Measurements from ENCODE around the gene TMEM59L. TPM values are rescaled to one million over a fixed set of nuclear protein-coding genes. Genes with fewer than 3 reads are reported as not detected.

Gene TMEM59L
- total and polyA plus RNA-seq, 2 donors (not counting 1 experiment from before 2014, with no cell fraction given), result 0.14 to 0.33 TPM

GRCh38 chr19:18587561-18587960, 25.1 kb upstream of the TMEM59L start:
- Histone ChIP-seq H3K4me1 (ENCODE audit: control insufficient read depth, extremely low read depth, insufficient read depth, low read length) (peaks cover 5% of the 10 kb centered on the region), H3K27me3 (ENCODE audit: control insufficient read depth, insufficient read depth, low read length) (no peaks in the 10 kb centered on the region), H3K9me3 (ENCODE audit: control insufficient read depth, insufficient read depth, low read depth, low read length) (no peaks in the 10 kb centered on the region), H3K4me2 (ENCODE audit: extremely low read depth, insufficient read depth, low read length) (peak overlapping the region; percentile 89), H2AFZ (ENCODE audit: low read length) (no peak overlapping the region), H3K27ac (ENCODE audit: insufficient read depth, low read length) (no peak overlapping the region), H4K20me1 (ENCODE audit: control insufficient read depth, extremely low read depth, insufficient read depth, low read length) (no peaks in the 10 kb centered on the region), H3K4me3 (replicated peaks in 1 of 4; ENCODE audit: control extremely low read depth in 1 of 4, insufficient read depth in 1 of 4, low read depth in 3 of 4, low read length in 4 of 4) (no peak overlapping the region), H3K36me3 (ENCODE audit: control insufficient read depth, insufficient read depth, low read length) (peaks cover 3% of the 10 kb centered on the region), H3K79me2 (ENCODE audit: control insufficient read depth, insufficient read depth, low read length) (no peaks in the 10 kb centered on the region), H3K9ac (ENCODE audit: insufficient read depth, low read length) (no peak overlapping the region)
- TF ChIP-seq, protein P1, sequence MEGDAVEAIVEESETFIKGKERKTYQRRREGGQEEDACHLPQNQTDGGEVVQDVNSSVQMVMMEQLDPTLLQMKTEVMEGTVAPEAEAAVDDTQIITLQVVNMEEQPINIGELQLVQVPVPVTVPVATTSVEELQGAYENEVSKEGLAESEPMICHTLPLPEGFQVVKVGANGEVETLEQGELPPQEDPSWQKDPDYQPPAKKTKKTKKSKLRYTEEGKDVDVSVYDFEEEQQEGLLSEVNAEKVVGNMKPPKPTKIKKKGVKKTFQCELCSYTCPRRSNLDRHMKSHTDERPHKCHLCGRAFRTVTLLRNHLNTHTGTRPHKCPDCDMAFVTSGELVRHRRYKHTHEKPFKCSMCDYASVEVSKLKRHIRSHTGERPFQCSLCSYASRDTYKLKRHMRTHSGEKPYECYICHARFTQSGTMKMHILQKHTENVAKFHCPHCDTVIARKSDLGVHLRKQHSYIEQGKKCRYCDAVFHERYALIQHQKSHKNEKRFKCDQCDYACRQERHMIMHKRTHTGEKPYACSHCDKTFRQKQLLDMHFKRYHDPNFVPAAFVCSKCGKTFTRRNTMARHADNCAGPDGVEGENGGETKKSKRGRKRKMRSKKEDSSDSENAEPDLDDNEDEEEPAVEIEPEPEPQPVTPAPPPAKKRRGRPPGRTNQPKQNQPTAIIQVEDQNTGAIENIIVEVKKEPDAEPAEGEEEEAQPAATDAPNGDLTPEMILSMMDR (conservative IDR thresholded peaks at IDR 0.05 in 1 of 2, IDR thresholded peaks at IDR 0.05 in 1 of 2; ENCODE audit: low read depth in 1 of 2, low read length in 2 of 2), result no peak
- no peak for TF ChIP-seq EZH2 (IDR thresholded peaks at IDR 0.05; ENCODE audit: low read length, missing control alignments)
- DNase-seq (ENCODE audit: low read depth in 2 of 2), result no peak

DNA sequence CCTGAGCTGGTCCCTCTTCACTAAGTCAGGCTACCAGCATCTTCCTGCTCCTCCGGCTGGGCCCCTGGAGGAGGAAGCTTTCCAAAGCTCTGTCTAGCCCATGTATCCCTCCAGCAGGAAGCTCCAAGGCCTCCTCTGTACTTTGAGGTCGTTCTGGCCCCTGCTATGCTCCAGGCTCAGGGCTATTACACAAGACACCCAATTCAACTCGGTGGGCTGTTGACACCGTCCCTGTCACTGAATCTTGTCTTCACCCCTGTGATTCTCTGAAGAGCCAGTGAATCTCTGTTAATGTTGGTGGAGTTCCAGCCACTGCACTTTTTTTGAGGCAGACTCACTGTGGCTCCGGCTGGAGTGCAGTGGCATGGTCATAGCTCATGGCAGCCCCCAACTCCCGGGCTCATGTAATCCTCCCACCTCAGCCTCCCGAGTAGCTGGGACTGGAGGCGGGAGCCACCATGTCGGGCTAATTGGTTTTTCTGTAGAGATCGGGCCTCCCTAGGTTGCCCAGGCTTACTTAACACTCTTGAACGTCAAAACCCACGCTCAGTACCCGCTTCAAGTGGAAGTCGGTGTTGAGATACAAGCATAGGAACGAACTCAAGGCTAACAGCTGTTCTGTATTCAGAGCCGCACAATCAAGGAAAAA, 24.6 kb upstream of the TMEM59L start:
- Histone ChIP-seq H2AFZ (ENCODE audit: low read length) (peak overlapping the region; percentile 88), H3K4me3 (replicated peaks in 1 of 4; ENCODE audit: control extremely low read depth in 1 of 4, insufficient read depth in 1 of 4, low read depth in 3 of 4, low read length in 4 of 4) (peak overlapping the region; percentile 61 to 78 (median 74)), H3K36me3 (ENCODE audit: control insufficient read depth, insufficient read depth, low read length) (peaks cover 3% of the 10 kb centered on the region), H3K9ac (ENCODE audit: insufficient read depth, low read length) (peak overlapping the region; percentile 71), H3K9me3 (ENCODE audit: control insufficient read depth, insufficient read depth, low read depth, low read length) (no peaks in the 10 kb centered on the region), H3K27ac (ENCODE audit: insufficient read depth, low read length) (peak overlapping the region; percentile 79), H4K20me1 (ENCODE audit: control insufficient read depth, extremely low read depth, insufficient read depth, low read length) (no peaks in the 10 kb centered on the region), H3K4me2 (ENCODE audit: extremely low read depth, insufficient read depth, low read length) (peak overlapping the region; percentile 89), H3K4me1 (ENCODE audit: control insufficient read depth, extremely low read depth, insufficient read depth, low read length) (peaks cover 5% of the 10 kb centered on the region), H3K27me3 (ENCODE audit: control insufficient read depth, insufficient read depth, low read length) (no peaks in the 10 kb centered on the region), H3K79me2 (ENCODE audit: control insufficient read depth, insufficient read depth, low read length) (no peaks in the 10 kb centered on the region)
- TF ChIP-seq, protein P1 (conservative IDR thresholded peaks at IDR 0.05 in 1 of 2, IDR thresholded peaks at IDR 0.05 in 1 of 2; ENCODE audit: low read depth in 1 of 2, low read length in 2 of 2), result no peak
- no peak for TF ChIP-seq EZH2 (IDR thresholded peaks at IDR 0.05; ENCODE audit: low read length, missing control alignments)
- no peak for DNase-seq (ENCODE audit: low read depth in 2 of 2)

DNA sequence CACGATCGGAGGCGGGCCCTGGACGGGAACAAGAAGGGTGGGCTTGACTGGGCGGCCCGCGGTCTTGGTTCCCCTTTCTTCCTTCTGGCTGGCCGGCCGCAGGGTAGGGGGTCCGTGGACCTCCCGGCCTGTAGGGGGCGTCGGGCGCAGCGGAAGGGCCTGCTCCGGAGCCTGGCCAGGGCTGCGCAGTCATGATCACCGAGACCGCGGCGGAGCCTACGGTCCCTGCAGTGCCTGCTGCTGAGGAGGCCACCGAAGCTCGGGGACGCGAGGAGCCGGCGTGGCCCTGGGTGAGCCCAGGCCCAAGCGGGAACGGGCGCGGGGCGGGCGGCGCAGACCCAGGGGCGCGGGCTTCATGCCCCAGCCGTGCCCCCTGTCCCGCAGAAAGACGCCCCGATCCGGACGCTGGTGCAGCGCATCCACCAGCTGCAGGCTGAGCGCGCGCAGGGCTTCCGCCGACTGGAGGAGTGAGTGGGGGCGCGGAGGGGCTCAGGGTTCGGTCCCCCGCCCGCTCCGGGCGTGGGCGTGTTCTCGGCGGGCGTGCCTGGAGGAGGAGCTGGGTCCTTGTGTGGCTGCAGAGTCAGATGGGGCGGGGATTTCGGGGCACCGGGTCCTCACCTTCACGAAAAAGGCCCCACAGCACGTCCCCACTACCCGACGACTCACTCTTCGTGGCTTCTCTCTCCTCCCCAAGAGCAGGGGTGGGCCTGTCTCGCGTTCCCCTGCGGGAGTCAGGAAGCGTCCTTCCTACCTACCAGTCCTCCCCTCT, 23.9 kb upstream of the TMEM59L start, which contains the start of gene REX1BD:
Gene REX1BD (plus strand): TSS at position 188 of the 769 bp plus-strand sequence. CDS start 4 bp downstream, at position 192.
- H2AFZ ChIP-seq (ENCODE audit: low read length), result peak within 1 kb of the TSS; percentile 88
- peaks cover 5% of the 10 kb centered on the region for H3K4me1 ChIP-seq (ENCODE audit: control insufficient read depth, extremely low read depth, insufficient read depth, low read length)
- H4K20me1 ChIP-seq (ENCODE audit: control insufficient read depth, extremely low read depth, insufficient read depth, low read length), result no peaks in the 10 kb centered on the region
- peak; percentile 71 to 75 for DNase-seq (ENCODE audit: low read depth in 2 of 2)
- peak within 1 kb of the TSS; percentile 79 for H3K27ac ChIP-seq (ENCODE audit: insufficient read depth, low read length)
- H3K4me3 ChIP-seq (replicated peaks in 1 of 4; ENCODE audit: control extremely low read depth in 1 of 4, insufficient read depth in 1 of 4, low read depth in 3 of 4, low read length in 4 of 4), result peak within 1 kb of the TSS; percentile 61 to 78 (median 74)
- peak within 1 kb of the TSS; percentile 89 for H3K4me2 ChIP-seq (ENCODE audit: extremely low read depth, insufficient read depth, low read length)
- H3K9me3 ChIP-seq (ENCODE audit: control insufficient read depth, insufficient read depth, low read depth, low read length), result no peaks in the 10 kb centered on the region
- no peaks in the 10 kb centered on the region for H3K79me2 ChIP-seq (ENCODE audit: control insufficient read depth, insufficient read depth, low read length)
- TF ChIP-seq EZH2 (IDR thresholded peaks at IDR 0.05; ENCODE audit: low read length, missing control alignments), result no peak
- TF ChIP-seq, protein P1 (conservative IDR thresholded peaks at IDR 0.05 in 1 of 2, IDR thresholded peaks at IDR 0.05 in 1 of 2; ENCODE audit: low read depth in 1 of 2, low read length in 2 of 2), result peak; percentile 60 to 68
- peak within 1 kb of the TSS; percentile 71 for H3K9ac ChIP-seq (ENCODE audit: insufficient read depth, low read length)
- peaks cover 3% of the 10 kb centered on the region for H3K36me3 ChIP-seq (ENCODE audit: control insufficient read depth, insufficient read depth, low read length)
- no peaks in the 10 kb centered on the region for H3K27me3 ChIP-seq (ENCODE audit: control insufficient read depth, insufficient read depth, low read length)

Measured in fibroblast of lung (primary cell).